PC-3 (cell line): Measurements from ENCODE around the gene MYO3B. TPM values are rescaled to one million over a fixed set of nuclear protein-coding genes. Genes with fewer than 3 reads are reported as not detected.

ENCODE experiments used
- ATAC-seq: fragments of 200-7000 bp; cut with Tn5 transposase; 2 replicates; pipeline ENCODE4 v1.9.1; 2020; ENCODE audit warnings: mild to moderate bottlenecking, moderate library complexity
- BruUV-seq: library from RNA; stranded (reverse); fragments of 400-500 nt; replicated peaks from 2 replicates; lab custom pipeline; 2021; lab: Mats Ljungman, UMichigan
- CTCF ChIA-PET: fragments of 300-600 bp; sonication (Branson Sonifier 250); formaldehyde crosslinking; loops from one replicate; lab custom pipeline; 2022; ENCODE audit warnings: antibody characterized with exemption; lab: Charles Lee
- POLR2A ChIA-PET: fragments of 300-600 bp; sonication (Branson Sonifier 250); formaldehyde crosslinking; loops from one replicate; lab custom pipeline; 2022; ENCODE audit warnings: antibody characterized with exemption; ENCODE audit not compliant: unreplicated experiment; lab: Charles Lee
- DNase-seq: peaks from one replicate; pipeline ENCODE4 v3.0.0-alpha.2; 2015
- H2AFZ ChIP-seq: fragments of 300-600 bp; sonication (generic); 2 replicates; pipeline ENCODE4 v1.6.0; 2016; ENCODE audit warnings: antibody characterized with exemption, low read length
- H3F3A ChIP-seq: fragments of 300-600 bp; sonication (generic); one replicate; pipeline ENCODE4 v1.6.0; 2017; ENCODE audit warnings: antibody characterized with exemption, low read length, control low read depth, mild to moderate bottlenecking; ENCODE audit not compliant: unreplicated experiment
- H3K27ac ChIP-seq: fragments of 300-600 bp; sonication (generic); 2 replicates; pipeline ENCODE4 v1.5.1; 2016; ENCODE audit warnings: mild to moderate bottlenecking, low read length
- H3K27me3 ChIP-seq: fragments of 300-600 bp; sonication (generic); 2 replicates; pipeline ENCODE4 v1.6.1; 2016; ENCODE audit warnings: low read length, mixed read lengths
- H3K36me3 ChIP-seq: fragments of 300-600 bp; sonication (generic); 2 replicates; pipeline ENCODE4 v1.6.1; 2016; ENCODE audit warnings: low read depth, mixed run types, low read length, mixed read lengths
- H3K4me1 ChIP-seq: fragments of 300-600 bp; sonication (generic); 2 replicates; pipeline ENCODE4 v1.5.1; 2016; ENCODE audit warnings: low read length; ENCODE audit not compliant: insufficient read depth
- H3K4me2 ChIP-seq: fragments of 300-600 bp; sonication (generic); 2 replicates; pipeline ENCODE4 v1.6.0; 2016; ENCODE audit warnings: low read length
- H3K4me3 ChIP-seq: fragments of 300-600 bp; sonication (generic); 2 replicates; pipeline ENCODE4 v1.5.1; 2016; ENCODE audit warnings: mild to moderate bottlenecking, low read length, mixed read lengths
- H3K79me2 ChIP-seq: fragments of 300-600 bp; sonication (generic); 2 replicates; pipeline ENCODE4 v1.6.1; 2017; ENCODE audit warnings: low read length, mixed read lengths
- H3K9ac ChIP-seq: fragments of 300-600 bp; sonication (generic); 2 replicates; pipeline ENCODE4 v1.6.0; 2016; ENCODE audit warnings: mild to moderate bottlenecking, low read length
- H3K9me2 ChIP-seq: fragments of 300-600 bp; sonication (generic); replicated peaks from 2 replicates; pipeline ENCODE4 v1.6.1; 2016; ENCODE audit warnings: mixed run types, low read length, mixed read lengths
- H3K9me3 ChIP-seq: fragments of 300-600 bp; sonication (generic); 2 replicates; pipeline ENCODE4 v1.6.1; 2016; ENCODE audit warnings: low read length, mixed read lengths
- H4K20me1 ChIP-seq: fragments of 300-600 bp; sonication (generic); 2 replicates; pipeline ENCODE4 v1.6.1; 2016; ENCODE audit warnings: low read length, mixed read lengths
- EZH2 ChIP-seq: fragments of 300-600 bp; sonication (generic); IDR thresholded peaks from one replicate; pipeline ENCODE4 v1.6.1; 2017; ENCODE audit warnings: antibody characterized with exemption, mild to moderate bottlenecking, low read length; ENCODE audit not compliant: unreplicated experiment
- EZH2phosphoT487 ChIP-seq: fragments of 300-600 bp; sonication (generic); IDR thresholded peaks from 2 replicates; pipeline ENCODE4 v1.6.1; 2018; ENCODE audit warnings: mild to moderate bottlenecking, antibody characterized with exemption, low read length, borderline replicate concordance
- intact Hi-C: fragments of 100-400 bp; cut with micrococcal nuclease; formaldehyde crosslinking; loops from 2 replicates; pipeline ENCODE4 v1.9.0; 2023
- total RNA-seq: library from RNA; depleted of rRNA; stranded (reverse); fragments of >200 nt; gene quantifications from 2 replicates; pipeline ENCODE4 v1.2.3, GENCODE V29; 2014
- TF ChIP-seq, protein P1 (sequence below): fragments of 300-600 bp; sonication (generic); conservative IDR thresholded peaks from 2 replicates; pipeline ENCODE4 v1.5.1; 2017; ENCODE audit warnings: antibody characterized with exemption, low read depth, mild to moderate bottlenecking, low read length

The MYO3B gene
- total RNA-seq, 1 experiment from 2014 or later = 1.1 TPM

DNA sequence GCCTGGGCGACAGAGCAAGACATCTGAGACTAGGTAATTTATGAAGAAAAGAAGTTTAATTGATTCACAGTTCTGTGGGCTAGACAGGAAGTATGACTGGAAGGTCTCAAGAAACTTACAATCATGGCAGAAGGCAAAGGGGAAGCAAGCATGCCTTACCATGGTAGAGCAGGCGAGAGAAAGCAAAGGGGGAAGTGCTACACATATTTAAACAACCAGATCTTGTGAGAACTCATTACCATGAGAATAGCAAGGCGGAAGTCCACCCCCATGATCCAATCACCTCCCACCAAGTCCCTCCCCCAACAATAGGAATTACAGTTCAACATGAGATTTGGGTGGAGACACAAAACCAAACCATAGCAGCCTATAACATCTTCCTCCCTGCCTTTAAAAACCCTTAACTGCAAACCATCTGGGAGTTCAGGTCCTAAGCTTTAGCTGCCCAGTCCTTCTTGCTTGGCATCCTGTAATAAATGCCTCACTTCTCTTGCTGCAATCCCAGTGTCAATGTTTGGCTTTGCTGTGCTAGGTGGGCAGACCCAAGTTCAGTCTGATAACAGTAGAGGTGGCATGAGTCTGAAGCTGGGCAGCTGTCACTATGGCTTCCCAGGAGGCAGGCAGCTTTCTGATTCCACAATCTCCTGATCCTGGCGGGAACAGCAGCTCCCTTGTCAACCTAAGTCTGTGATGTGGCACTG lies 526.0 kb downstream of the MYO3B start:
- no peaks in the 10 kb centered on the region for H3K79me2 ChIP-seq
- TF ChIP-seq EZH2phosphoT487 (no peak), EZH2 (no peak)
- TF ChIP-seq, protein P1, sequence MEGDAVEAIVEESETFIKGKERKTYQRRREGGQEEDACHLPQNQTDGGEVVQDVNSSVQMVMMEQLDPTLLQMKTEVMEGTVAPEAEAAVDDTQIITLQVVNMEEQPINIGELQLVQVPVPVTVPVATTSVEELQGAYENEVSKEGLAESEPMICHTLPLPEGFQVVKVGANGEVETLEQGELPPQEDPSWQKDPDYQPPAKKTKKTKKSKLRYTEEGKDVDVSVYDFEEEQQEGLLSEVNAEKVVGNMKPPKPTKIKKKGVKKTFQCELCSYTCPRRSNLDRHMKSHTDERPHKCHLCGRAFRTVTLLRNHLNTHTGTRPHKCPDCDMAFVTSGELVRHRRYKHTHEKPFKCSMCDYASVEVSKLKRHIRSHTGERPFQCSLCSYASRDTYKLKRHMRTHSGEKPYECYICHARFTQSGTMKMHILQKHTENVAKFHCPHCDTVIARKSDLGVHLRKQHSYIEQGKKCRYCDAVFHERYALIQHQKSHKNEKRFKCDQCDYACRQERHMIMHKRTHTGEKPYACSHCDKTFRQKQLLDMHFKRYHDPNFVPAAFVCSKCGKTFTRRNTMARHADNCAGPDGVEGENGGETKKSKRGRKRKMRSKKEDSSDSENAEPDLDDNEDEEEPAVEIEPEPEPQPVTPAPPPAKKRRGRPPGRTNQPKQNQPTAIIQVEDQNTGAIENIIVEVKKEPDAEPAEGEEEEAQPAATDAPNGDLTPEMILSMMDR = no peak
- BruUV-seq = no TSS peak
- H2AFZ ChIP-seq = no peak overlapping the region
- H3F3A ChIP-seq = no peaks in the 10 kb centered on the region
- no peaks in the 10 kb centered on the region for H4K20me1 ChIP-seq
- H3K4me1 ChIP-seq = no peaks in the 10 kb centered on the region
- no peak overlapping the region for H3K9ac ChIP-seq
- H3K4me3 ChIP-seq = no peak overlapping the region
- DNase-seq (no peak), ATAC-seq (no peak)
- no peaks in the 10 kb centered on the region for H3K9me2 ChIP-seq
- no peak overlapping the region for H3K4me2 ChIP-seq
- no peak overlapping the region for H3K27ac ChIP-seq
- intact Hi-C loops = loop anchor here (10.0 kb wide), 1 partner anchor 209 kb away; no protein-coding TSS in a partner anchor
- H3K27me3 ChIP-seq = no peaks in the 10 kb centered on the region
- ChIA-PET CTCF (no interaction called here), POLR2A (no interaction called here)
- H3K36me3 ChIP-seq = no peaks in the 10 kb centered on the region
- H3K9me3 ChIP-seq = no peaks in the 10 kb centered on the region
